HK-2 (cell line): ENCODE measurements around the gene CFAP161.

Experiments used
- DNase-seq: peaks from one replicate; pipeline ENCODE4 v3.0.0-alpha.2; 2018; ENCODE audit not compliant: unreplicated experiment

The CFAP161 gene

GRCh38 chr15:81133782-81134461, at the start of gene CFAP161:
CFAP161 (plus strand) TSS chr15:81134270; CDS start chr15:81134330, 60 bp downstream.
- peak; percentile 10 for DNase-seq

- DNase-seq: no peak
These were observed 49.4 kb upstream of the CFAP161 start for GRCh38 chr15:81084716-81085115.

GRCh38 chr15:81085213-81085612, 48.9 kb upstream of the CFAP161 start:
- DNase-seq: no peak

- no peak for DNase-seq
These were observed 48.2 kb upstream of the CFAP161 start for GRCh38 chr15:81085898-81086297.

- DNase-seq: no peak
These were observed 47.0 kb upstream of the CFAP161 start for GRCh38 chr15:81087066-81087465.

GRCh38 chr15:81087694-81088093, 46.4 kb upstream of the CFAP161 start:
- DNase-seq: no peak

- no peak for DNase-seq
These were observed 45.5 kb upstream of the CFAP161 start for GRCh38 chr15:81088470-81089013.

GRCh38 chr15:81091889-81092558, 42.0 kb upstream of the CFAP161 start:
- DNase-seq: peak; percentile 4

GRCh38 chr15:81092559-81092902, 41.5 kb upstream of the CFAP161 start:
- DNase-seq: no peak

GRCh38 chr15:81093961-81094360, 40.1 kb upstream of the CFAP161 start:
- DNase-seq: no peak

GRCh38 chr15:81095690-81096365, 38.2 kb upstream of the CFAP161 start:
- DNase-seq: no peak

GRCh38 chr15:81096398-81096797, 37.7 kb upstream of the CFAP161 start:
- DNase-seq: no peak

- DNase-seq: no peak
These were observed 36.8 kb upstream of the CFAP161 start for GRCh38 chr15:81097116-81097889.

GRCh38 chr15:81097890-81098280, 36.2 kb upstream of the CFAP161 start:
- DNase-seq: no peak

- DNase-seq: no peak
These were observed 35.7 kb upstream of the CFAP161 start for GRCh38 chr15:81098349-81098748.

- no peak for DNase-seq
These were observed 35.0 kb upstream of the CFAP161 start for GRCh38 chr15:81098861-81099651.

GRCh38 chr15:81101894-81102815, 31.9 kb upstream of the CFAP161 start:
- no peak for DNase-seq

- no peak for DNase-seq
These were observed 30.2 kb upstream of the CFAP161 start for GRCh38 chr15:81103857-81104256.

GRCh38 chr15:81105545-81105944, 28.5 kb upstream of the CFAP161 start:
- DNase-seq: no peak

- DNase-seq: peak; percentile 35
These were observed 27.5 kb upstream of the CFAP161 start for GRCh38 chr15:81106560-81106959.
